ENCODE measurements around the gene CAMSAP1.

GRCh38 chr9:135820661-135821060, 86.7 kb downstream of the CAMSAP1 start:
- TF ChIP-seq EZH2phosphoT487 (IDR thresholded peaks at IDR 0.05; ENCODE audit: insufficient read depth, low read depth) (no peak), EZH2 (IDR thresholded peaks at IDR 0.05; ENCODE audit: insufficient read depth, poor library complexity, severe bottlenecking) (no peak)

Measured in GM23248 (cell line).